SU-DHL-6 (cell line): ENCODE measurements around the gene PEX5.
A peak's percentile ranks its signal among the peaks of the same experiment; 100 is the strongest.
"Not testable (repeated sequence)": the region's sequence is repeated elsewhere in the genome, so short reads cannot be mapped to it uniquely, and the experiment has no call there.

Source experiments
- H2AFZ ChIP-seq: fragments of 200-600 bp; sonication (generic); 2 replicates; pipeline ENCODE4 v1.6.1; 2014; ENCODE audit warnings: low read depth, mild to moderate bottlenecking, moderate library complexity, mixed read lengths, antibody characterized with exemption, low read length; ENCODE audit not compliant: severe bottlenecking
- H3F3A ChIP-seq: fragments of 200-600 bp; shearing (Covaris generic); 2 replicates; pipeline ENCODE4 v1.6.0; 2016; ENCODE audit warnings: antibody characterized with exemption, mild to moderate bottlenecking; ENCODE audit not compliant: insufficient read depth
- H3K27ac ChIP-seq: fragments of 200-600 bp; sonication (generic); 2 replicates; pipeline ENCODE4 v1.5.1; 2016; ENCODE audit warnings: low read depth, mild to moderate bottlenecking, low read length, moderate library complexity, mixed read lengths
- H3K27me3 ChIP-seq: fragments of 200-600 bp; sonication (generic), shearing (Covaris generic); 2 replicates; pipeline ENCODE4 v1.6.0; 2014; ENCODE audit warnings: mild to moderate bottlenecking, low read length
- H3K36me3 ChIP-seq: fragments of 200-600 bp; sonication (generic); 2 replicates; pipeline ENCODE4 v1.6.1; 2014; ENCODE audit warnings: mild to moderate bottlenecking, low read length, mixed read lengths
- H3K4me2 ChIP-seq: fragments of 300-600, 200-600 bp; shearing (Covaris generic), sonication (generic); 2 replicates; pipeline ENCODE4 v1.6.0; 2014; ENCODE audit warnings: low read length, low read depth, mild to moderate bottlenecking; ENCODE audit not compliant: poor library complexity, severe bottlenecking
- H3K4me3 ChIP-seq: fragments of 200-600 bp; sonication (generic); 2 replicates; pipeline ENCODE4 v1.5.1; 2014; ENCODE audit warnings: antibody characterized with exemption, low read length, mild to moderate bottlenecking, mixed read lengths; ENCODE audit not compliant: insufficient read depth, poor library complexity, severe bottlenecking
- H3K79me2 ChIP-seq: fragments of 200-600 bp; sonication (generic); 2 replicates; pipeline ENCODE4 v1.6.1; 2014; ENCODE audit warnings: mild to moderate bottlenecking, low read length, moderate library complexity; ENCODE audit not compliant: insufficient read depth
- H3K9ac ChIP-seq: fragments of 200-600 bp; sonication (generic); 2 replicates; pipeline ENCODE4 v1.7.0; 2014; ENCODE audit warnings: mild to moderate bottlenecking, low read length
- H3K9me2 ChIP-seq: fragments of 200-600 bp; sonication (generic); replicated peaks from 2 replicates; pipeline ENCODE4 v1.6.1; 2014; ENCODE audit warnings: low read length; ENCODE audit not compliant: insufficient read depth
- H3K9me3 ChIP-seq: fragments of 200-600 bp; sonication (generic); 2 replicates; pipeline ENCODE4 v1.6.1; 2014; ENCODE audit warnings: low read length, mixed read lengths; ENCODE audit not compliant: insufficient read depth
- H4K20me1 ChIP-seq: fragments of 200-600 bp; sonication (generic); 2 replicates; pipeline ENCODE4 v1.6.1; 2014; ENCODE audit warnings: low read depth, mild to moderate bottlenecking, antibody characterized with exemption, low read length, moderate library complexity, mixed read lengths
- EZH2phosphoT487 ChIP-seq: fragments of 200-600 bp; sonication (generic), shearing (Covaris generic); conservative IDR thresholded peaks from 2 replicates; pipeline ENCODE4 v1.6.1; 2018; ENCODE audit warnings: mild to moderate bottlenecking, antibody characterized with exemption, low read length, moderate library complexity, mixed read lengths
- TF ChIP-seq, protein P1 (sequence below): fragments of 200-600 bp; sonication (generic); IDR thresholded peaks from one replicate; pipeline ENCODE4 v1.5.1; 2017; ENCODE audit warnings: antibody characterized with exemption, mild to moderate bottlenecking, low read length, moderate library complexity; ENCODE audit not compliant: insufficient read depth, poor library complexity, severe bottlenecking

PEX5 gene

GRCh38 chr12:7212678-7213077, 23.2 kb downstream of the PEX5 start:
- H3K79me2 ChIP-seq = no peaks in the 10 kb centered on the region
- H3K9me3 ChIP-seq = no peaks in the 10 kb centered on the region
- TF ChIP-seq, protein P1, sequence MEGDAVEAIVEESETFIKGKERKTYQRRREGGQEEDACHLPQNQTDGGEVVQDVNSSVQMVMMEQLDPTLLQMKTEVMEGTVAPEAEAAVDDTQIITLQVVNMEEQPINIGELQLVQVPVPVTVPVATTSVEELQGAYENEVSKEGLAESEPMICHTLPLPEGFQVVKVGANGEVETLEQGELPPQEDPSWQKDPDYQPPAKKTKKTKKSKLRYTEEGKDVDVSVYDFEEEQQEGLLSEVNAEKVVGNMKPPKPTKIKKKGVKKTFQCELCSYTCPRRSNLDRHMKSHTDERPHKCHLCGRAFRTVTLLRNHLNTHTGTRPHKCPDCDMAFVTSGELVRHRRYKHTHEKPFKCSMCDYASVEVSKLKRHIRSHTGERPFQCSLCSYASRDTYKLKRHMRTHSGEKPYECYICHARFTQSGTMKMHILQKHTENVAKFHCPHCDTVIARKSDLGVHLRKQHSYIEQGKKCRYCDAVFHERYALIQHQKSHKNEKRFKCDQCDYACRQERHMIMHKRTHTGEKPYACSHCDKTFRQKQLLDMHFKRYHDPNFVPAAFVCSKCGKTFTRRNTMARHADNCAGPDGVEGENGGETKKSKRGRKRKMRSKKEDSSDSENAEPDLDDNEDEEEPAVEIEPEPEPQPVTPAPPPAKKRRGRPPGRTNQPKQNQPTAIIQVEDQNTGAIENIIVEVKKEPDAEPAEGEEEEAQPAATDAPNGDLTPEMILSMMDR = no peak
- no peak for TF ChIP-seq EZH2phosphoT487
- H3K27ac ChIP-seq = no peak overlapping the region
- no peak overlapping the region for H3K9ac ChIP-seq
- H3K36me3 ChIP-seq = peaks cover 27% of the 10 kb centered on the region
- H4K20me1 ChIP-seq = no peaks in the 10 kb centered on the region
- no peak overlapping the region for H3K4me3 ChIP-seq
- no peaks in the 10 kb centered on the region for H3K9me2 ChIP-seq
- no peak overlapping the region for H3K4me2 ChIP-seq
- no peaks in the 10 kb centered on the region for H3F3A ChIP-seq
- H2AFZ ChIP-seq = no peak overlapping the region
- H3K27me3 ChIP-seq = no peaks in the 10 kb centered on the region

DNA sequence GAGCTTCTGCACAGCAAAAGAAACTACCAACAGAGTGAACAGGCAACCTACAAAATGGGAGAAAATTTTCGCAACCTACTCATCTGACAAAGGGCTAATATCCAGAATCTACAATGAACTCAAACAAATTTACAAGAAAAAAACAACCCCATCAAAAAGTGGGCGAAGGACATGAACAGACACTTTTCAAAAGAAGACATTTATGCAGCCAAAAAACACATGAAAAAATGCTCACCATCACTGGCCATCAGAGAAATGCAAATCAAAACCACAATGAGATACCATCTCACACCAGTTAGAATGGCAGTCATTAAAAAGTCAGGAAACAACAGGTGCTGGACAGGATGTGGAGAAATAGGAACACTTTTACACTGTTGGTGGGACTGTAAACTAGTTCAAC, 24.3 kb downstream of the PEX5 start:
- not testable (repeated sequence) for H3K9ac ChIP-seq, H3K4me3 ChIP-seq, H3F3A ChIP-seq, H2AFZ ChIP-seq, H3K27me3 ChIP-seq, H3K79me2 ChIP-seq, H3K4me2 ChIP-seq, H3K27ac ChIP-seq, H4K20me1 ChIP-seq, H3K9me2 ChIP-seq, H3K9me3 ChIP-seq
- peaks cover 22% of the 10 kb centered on the region for H3K36me3 ChIP-seq

DNA sequence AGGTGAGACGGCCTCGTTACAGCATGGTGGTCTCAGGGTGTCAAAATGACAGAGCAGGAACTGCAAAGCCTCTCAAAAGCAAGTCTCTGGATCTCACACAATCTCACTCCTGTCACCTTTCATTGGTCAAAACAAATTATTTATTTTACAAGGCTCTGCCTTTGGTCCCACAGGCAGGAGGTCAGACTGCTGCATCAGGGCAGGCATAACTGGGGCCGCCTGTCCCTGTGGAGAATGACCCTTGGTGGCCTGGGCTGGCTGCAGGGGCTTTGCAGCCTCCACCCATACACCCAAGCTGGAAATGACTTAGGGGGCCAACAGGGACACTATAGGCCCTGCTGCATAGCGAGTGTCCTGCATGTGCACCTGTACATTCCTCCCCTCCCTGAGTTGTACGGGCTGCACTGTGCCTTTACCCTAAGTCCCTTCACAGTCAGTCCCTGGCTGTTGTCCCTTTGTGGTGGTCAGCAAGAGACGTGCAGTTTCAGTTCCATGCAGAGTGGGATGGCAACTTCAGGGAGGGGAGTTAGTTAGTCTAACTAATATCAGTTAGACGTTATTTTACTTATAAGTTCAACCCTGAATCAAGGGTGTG, 28.1 kb downstream of the PEX5 start:
- H4K20me1 ChIP-seq = no peaks in the 10 kb centered on the region
- no peak overlapping the region for H3K4me2 ChIP-seq
- H3K27ac ChIP-seq = no peak overlapping the region
- H2AFZ ChIP-seq = no peak overlapping the region
- TF ChIP-seq, protein P1 = no peak
- no peak for TF ChIP-seq EZH2phosphoT487
- H3K4me3 ChIP-seq = no peak overlapping the region
- H3K79me2 ChIP-seq = no peaks in the 10 kb centered on the region
- H3K27me3 ChIP-seq = no peaks in the 10 kb centered on the region
- no peak overlapping the region for H3K9ac ChIP-seq
- no peaks in the 10 kb centered on the region for H3K9me3 ChIP-seq
- H3K9me2 ChIP-seq = no peaks in the 10 kb centered on the region
- H3K36me3 ChIP-seq = peaks cover 2% of the 10 kb centered on the region
- H3F3A ChIP-seq = no peaks in the 10 kb centered on the region

DNA sequence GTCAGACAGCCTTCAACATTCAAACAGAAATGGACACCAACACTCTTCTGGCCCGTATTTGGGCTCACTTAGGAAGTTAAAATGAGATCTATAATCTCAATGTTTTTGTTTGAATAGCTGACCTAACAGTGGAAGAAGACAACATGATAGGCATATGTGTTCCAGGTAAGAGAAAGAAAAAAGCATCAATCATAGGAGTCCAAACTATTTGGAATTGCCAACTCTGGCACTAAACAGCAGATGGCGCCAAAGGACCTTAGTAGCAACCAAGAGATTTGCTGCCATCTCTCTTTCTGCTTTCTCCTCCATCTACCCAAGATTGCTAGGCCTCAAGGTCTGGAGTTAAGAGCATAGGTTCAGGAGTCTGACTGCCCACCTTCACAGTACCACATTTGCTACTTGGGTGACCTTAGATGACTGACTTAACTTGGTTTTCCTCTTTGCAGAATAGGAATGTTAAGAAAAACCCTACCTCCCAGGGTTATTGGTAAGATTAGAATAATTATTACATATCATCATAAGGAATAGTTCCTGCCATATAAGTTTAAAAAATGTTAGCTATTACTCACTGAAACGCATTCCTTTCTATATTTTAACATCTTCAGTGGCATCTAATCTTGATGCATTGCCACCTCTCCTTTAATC, 30.2 kb downstream of the PEX5 start:
- Histone ChIP-seq H3K9me3 (no peaks in the 10 kb centered on the region), H2AFZ (no peak overlapping the region), H3K27ac (no peak overlapping the region), H3K9ac (no peak overlapping the region), H3F3A (no peaks in the 10 kb centered on the region), H3K36me3 (no peaks in the 10 kb centered on the region), H3K4me3 (no peak overlapping the region), H3K27me3 (no peaks in the 10 kb centered on the region), H4K20me1 (no peaks in the 10 kb centered on the region), H3K9me2 (no peaks in the 10 kb centered on the region), H3K4me2 (no peak overlapping the region), H3K79me2 (no peaks in the 10 kb centered on the region)
- TF ChIP-seq, protein P1 = peak; percentile 83
- no peak for TF ChIP-seq EZH2phosphoT487
